ENCODE measurements around the gene FGF5.

GRCh38 chr4:80305466-80305865 lies 39.0 kb downstream of the FGF5 start:
- TF ChIP-seq, protein P1, sequence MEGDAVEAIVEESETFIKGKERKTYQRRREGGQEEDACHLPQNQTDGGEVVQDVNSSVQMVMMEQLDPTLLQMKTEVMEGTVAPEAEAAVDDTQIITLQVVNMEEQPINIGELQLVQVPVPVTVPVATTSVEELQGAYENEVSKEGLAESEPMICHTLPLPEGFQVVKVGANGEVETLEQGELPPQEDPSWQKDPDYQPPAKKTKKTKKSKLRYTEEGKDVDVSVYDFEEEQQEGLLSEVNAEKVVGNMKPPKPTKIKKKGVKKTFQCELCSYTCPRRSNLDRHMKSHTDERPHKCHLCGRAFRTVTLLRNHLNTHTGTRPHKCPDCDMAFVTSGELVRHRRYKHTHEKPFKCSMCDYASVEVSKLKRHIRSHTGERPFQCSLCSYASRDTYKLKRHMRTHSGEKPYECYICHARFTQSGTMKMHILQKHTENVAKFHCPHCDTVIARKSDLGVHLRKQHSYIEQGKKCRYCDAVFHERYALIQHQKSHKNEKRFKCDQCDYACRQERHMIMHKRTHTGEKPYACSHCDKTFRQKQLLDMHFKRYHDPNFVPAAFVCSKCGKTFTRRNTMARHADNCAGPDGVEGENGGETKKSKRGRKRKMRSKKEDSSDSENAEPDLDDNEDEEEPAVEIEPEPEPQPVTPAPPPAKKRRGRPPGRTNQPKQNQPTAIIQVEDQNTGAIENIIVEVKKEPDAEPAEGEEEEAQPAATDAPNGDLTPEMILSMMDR (IDR thresholded peaks at IDR 0.05), result no peak
- no peak for TF ChIP-seq POLR2A (IDR thresholded peaks at IDR 0.05)

Data from lower leg skin (tissue), 3 donors.